HG03457 (cell line): ENCODE data around the gene GAS2L3.

Source experiments
- ATAC-seq: cut with Tn5 transposase; IDR thresholded peaks from one replicate; pipeline ENCODE4 v1.9.1; 2021; ENCODE audit warnings: moderate number of reproducible peaks; ENCODE audit not compliant: unreplicated experiment

Gene GAS2L3

DNA sequence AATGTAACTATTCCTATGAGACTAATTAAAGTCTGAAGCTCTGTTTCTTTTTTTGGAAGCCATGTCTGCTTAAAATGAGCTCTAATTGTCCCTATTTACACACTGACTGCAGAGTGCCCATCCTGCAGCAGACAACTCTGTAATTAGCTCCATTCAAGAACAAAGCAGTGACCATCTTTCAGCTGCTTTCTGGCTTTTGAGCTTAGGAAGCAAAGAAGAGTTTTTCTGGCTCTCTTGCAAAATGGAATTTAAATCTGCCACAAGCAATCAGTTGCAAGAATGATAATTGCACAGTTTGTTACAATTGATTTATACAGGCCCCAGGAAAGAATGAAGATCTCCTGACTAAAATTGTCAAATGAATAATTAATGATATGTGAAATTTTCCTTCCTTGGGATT is 83.4 kb downstream of the GAS2L3 start:
- no peak for ATAC-seq

DNA sequence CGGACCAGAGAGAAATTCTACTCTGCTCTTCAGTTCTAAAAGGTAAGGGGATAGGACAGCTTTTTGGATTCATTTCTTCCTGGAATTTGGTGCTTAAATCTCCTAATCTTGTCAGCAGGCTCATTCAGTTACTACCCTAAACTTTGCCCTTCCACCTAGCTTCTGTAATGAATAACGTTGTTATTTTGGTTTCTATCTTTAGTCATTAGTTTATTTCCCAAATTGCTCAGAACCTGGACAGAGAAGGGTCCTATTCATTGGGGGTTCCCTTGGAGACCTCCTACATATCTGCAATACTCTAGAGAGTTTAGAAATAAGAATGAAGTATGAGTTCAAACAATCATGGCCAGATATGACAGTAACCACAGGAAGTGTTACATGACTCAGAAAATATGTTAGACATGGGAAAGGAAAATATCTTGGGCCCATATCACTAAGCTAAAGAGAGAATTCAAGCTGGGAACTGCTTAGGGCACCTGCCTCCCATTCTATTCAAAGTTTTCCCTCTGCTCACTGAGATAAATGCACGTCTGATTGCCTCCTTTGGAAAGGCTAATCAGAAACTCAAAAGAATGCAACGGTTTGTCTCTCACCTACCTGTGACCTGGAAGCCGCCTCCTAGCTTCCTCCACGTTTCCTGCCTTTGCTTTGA is 87.9 kb downstream of the GAS2L3 start:
- no peak for ATAC-seq

DNA sequence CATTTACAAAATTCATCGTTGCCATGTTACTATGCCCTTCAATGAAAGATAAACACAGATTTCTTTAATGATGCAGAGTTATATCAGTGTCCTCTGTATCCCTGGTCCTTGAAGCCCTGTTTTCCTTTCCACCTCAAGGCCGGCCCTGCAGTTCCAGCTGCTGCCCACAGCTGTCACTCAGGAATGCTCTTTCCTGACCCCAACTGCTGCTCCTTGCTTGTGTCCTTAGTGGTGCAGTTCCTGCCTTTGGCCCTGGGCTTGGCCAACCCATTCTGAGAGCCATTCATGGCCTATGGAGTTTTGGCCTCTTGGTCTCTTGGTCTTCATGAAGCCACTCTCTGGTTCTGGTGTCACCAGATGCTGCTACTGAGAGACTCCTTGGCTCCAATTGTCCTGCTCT is 93.1 kb downstream of the GAS2L3 start:
- ATAC-seq, result no peak

DNA sequence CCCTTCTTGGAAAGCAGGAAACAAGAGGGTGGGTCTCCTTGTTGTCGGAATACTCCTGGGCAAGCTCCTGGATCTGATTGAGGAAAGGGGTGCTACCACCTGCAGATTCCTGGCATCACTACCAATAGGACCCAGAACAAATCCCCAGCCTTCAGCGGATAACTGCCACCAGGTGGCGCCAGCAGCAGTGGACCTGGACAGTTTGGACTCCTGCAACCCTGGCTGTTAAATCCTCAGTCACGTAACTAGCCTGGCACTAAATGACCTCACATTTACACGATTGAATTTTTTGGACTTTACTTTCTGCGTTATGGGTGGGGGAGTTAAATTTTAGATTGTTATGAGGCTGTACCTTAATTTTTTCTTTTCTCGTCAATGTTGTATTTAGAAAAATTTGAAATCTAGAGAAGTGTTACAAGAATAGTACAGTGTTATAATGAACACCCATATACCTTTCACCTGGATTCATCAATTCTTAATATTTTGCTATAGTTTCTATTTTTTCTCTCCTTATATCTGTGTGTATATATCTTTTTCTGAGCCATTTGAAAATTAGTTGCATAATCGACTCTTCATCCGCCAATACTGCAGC is 95.6 kb downstream of the GAS2L3 start:
- no peak for ATAC-seq

DNA sequence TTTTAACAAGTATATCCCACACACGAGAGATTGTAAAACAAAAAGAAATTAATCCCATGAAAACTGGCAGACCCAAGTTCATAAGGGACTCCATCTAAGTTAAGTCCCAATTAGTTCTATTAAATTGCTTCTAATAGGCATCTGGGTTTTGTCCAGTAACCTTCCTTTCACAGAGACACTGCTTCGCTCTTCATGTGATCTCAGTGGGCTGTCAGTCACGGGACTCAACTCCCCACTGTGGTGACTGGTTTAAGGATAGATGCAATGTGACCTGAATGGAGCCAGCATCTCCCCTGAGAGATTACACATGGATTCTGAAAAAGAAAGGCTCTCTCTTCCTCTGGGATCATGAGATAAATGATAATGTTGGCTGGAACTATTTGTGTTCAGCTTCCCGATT is 96.4 kb downstream of the GAS2L3 start:
- no peak for ATAC-seq

DNA sequence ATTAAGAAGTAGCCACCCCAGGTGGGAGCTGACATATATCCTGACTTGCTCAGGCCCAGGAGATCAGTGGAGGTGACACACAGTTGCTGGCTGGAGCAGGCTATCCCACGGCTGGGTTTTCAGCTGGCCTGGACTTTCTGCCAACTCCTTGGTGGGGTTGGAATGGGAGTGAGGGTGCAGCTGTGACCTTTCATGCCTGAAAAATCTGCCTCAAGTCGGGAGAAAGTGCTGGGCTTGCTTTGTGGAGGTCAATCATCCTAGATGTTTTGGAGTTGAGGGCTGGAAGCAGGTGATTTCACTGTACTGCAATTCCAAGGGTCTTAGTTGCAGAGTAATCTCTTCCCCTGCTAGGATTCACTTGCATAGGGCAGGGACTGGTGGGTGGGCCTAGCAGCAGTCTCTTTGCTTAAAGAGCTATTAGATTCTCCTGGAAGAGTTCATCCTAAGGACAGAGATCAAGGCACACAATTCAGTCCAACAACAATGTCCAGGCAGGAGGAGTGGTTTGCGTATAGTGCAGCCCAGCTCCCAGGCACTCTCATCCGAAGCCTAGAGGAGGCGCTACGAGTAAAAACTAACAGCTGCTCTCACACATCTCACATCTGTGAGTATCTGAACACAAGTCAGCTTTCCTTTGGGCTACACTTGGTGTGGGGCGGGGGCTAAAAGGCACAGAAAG is 98.1 kb downstream of the GAS2L3 start:
- no peak for ATAC-seq

DNA sequence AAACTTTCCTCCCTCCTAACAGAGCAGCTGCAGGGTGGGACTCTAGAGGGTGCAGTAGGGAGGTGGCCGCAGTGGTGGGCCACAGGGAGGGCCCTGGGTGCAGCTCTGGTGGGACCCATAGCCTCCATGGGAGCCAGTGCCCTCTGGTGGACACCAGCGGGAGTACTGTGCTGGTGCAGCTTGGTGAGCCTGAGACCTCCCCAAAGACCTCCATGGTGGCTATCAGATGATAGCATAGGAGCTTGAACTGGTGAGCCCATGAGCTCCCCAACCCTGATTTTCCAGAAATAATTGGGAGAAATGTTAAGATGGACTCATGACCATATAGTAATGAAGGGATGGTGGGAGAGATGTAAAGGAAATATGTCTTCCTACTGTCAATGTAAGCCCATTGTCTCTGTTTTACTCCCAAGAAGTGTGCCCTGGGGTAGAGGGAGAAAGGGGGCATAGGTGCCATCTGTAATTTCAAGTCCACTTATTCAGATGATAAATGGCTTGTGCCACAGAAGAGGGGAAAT is 98.7 kb downstream of the GAS2L3 start:
- no peak for ATAC-seq

DNA sequence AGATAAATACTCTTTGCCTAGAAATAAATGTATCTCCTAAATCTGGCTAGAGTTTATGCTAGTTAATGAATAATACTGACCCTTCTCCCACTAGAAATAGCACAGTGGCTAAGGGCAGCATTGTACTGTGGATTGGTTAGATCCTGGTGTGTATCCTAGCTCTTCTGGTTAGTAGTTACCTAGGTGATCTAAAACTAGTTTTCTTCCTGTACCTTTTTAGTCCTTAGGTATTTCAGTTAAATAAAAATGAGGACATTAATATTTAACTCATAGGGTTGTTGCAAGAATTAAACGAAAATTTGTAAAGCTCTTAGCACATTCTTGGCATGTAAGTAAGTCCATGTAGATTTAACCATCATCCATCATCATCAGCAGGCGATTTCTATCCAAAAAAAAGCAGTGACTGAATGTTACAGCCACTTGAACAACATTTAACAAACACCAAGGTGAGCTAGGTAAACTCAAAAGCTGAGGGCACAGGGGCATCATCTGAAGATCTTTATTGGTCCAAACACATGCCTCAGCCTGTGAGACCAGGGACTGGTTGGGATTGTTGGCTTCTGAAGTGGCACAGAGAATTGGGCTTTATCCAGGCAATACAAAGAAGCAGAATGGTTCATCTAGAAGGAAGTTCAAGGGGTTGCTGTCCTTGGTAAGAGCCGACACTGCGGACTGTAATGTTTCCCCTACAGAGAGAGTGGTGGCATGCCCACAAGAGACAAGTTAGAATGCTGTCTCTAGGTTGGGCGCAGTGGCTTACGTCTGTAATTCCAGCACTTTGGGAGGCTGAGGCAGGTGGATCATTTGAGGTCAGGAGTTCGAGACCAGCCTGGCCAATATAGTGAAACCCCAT is 100.8 kb downstream of the GAS2L3 start:
- ATAC-seq, result no peak
